UCSD-AML1 (cell line): ENCODE measurements around the gene BRCA1.
"Not testable (repeated sequence)": the region's sequence is repeated elsewhere in the genome, so short reads cannot be mapped to it uniquely, and the experiment has no call there.

Source experiments
- DNase-seq: peaks from one replicate; lab custom pipeline; 2025; ENCODE audit not compliant: unreplicated experiment; lab: John Stamatoyannopoulos, UW

The BRCA1 gene

DNA sequence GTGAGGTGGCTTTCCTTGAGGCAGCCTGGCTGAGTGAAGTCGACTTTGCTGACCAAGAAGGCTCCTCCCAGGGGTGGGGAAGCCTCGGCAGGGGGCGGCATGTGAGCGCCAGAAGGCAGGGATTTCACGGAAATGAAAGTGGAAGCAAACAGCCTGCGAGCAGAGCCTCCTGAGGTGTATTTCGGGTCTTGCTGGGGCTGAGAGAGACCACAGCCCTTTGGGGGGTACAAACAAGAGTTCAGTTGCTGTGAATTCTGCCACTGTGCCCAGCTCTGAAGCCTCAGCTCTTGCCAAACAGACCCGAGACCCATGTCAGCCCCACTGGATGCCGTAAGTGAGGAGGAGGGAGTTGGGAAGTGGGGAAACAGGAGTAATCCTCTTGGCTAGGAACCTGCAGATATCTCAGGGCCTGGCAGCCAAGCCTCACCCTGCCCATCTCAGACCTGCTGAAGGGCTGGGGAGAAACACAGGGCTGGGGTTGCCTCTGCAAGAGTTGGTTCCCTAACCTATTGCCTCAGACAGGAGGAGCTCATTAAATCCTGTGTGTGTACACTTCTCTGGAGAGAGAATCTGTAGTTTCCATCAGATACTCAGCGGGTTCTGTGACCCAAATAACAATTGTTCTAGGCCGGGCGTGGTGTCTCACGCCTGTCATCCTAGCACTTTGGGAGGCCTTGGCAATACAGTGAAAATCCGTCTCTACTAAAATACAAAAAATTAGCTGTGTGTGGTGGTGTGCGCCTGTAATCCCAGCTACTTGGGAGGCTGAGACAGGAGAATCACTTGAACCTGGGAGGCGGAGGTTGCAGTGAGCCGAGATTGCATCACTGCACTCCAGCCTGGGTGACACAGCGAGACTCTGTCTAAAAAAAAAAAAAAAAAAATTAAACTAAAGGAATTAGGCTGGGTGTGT lies 118.3 kb downstream of the BRCA1 start, which contains the start of gene IFI35:
Gene IFI35, plus strand, starts transcription at position 146 of the 913 bp plus-strand sequence. Its CDS starts 164 bp downstream, at position 310.
- DNase-seq, result peak; percentile 84

DNA sequence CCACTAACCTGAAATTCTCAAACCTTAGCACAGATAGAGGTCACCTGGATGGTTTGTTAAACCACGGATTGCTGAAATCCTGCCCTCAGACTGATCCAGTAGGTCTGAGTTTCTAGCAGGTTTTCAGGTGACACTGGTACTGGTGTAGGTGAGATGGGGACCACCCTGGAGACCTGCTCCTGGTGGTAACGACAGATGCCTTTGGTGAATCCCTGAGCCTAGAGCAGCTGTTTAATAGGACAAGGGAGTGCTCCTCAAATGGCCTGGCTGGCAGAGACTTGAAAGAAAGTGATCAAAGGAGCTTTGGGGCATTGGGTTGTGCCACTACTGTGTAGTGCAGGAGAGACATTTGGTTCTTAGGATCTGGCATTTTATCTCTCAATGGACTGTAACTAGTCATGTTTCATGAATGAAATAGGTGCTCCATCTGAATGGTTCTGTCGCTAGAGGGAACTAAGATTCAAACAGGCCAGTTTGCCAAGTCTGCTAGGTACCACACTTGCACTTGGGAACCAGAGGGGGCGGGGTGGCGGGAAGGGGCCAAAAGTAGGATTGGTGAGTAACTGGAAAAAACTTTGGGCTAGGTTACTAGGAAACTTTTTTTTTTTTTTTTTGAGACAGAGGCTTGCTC lies 121.5 kb downstream of the BRCA1 start:
- DNase-seq, result no peak

- not testable (repeated sequence) for DNase-seq
Measured at GRCh38 chr17:43000894-43001293, 124.3 kb downstream of the BRCA1 start.

DNA sequence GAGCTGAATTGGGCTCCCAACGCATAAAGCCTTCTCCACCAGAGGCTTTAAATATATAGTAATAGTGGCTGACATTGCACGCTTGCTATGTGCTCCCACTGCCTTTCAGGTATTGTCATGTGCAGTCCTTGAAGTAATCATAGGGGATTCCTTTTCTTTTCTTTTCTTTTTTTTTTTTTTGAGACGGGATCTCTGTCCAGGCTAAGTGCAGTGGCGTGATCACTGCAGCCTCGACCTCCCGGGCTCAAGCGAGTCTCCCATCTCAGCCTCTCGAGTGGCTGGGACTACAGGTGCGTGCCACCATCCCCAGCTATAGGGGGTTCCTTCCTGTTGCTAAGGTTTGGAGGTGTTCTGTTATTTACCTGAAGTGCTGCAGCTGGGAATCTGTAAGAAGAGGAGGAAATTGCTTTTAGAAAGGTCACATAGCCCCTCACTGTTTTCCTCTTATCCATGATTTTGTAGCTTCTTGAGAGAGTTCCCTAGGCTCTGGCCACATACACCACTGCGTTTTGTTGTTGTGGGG lies 126.1 kb downstream of the BRCA1 start:
- no peak for DNase-seq

GRCh38 chr17:42997984-42998938 lies 126.9 kb downstream of the BRCA1 start, which contains the start of gene RPL27:
Gene RPL27, plus strand, starts transcription at chr17:42998419. Its CDS starts 332 bp downstream, at chr17:42998751.
- DNase-seq, result peak; percentile 98

DNA sequence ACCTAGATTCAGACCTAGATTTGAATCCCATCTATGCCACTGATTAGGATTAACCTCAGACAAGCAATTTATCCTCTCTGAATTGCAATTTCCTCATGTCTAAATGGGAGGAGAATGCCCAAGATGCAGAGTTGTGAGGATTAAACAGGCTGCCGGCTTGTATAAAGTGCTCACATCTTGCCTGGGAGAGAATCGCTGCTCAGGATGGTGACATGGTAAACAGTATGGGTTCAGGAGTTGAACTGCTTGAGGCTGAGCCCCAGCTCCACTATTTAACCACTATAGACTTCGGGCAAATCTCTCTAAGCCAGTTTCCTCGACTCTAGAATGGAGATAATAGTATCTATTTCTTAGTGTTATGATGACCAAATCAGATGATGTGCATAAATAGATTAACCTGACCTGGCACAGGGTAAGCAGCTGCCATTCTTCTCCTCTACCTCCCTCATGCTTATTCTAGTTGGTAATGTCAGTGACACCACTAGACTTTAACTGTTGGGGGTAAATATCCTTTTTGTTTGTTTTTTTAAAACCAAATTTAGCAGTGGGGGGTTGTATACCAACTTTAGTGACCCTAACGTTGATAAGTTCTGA lies 127.7 kb downstream of the BRCA1 start:
- DNase-seq, result no peak
